SH-SY5Y (cell line): ENCODE measurements around the gene HEATR1.

Experiments
- GATA2 ChIP-seq: IDR thresholded peaks from 2 replicates; pipeline ENCODE4 v1.6.1; 2011; ENCODE audit warnings: mild to moderate bottlenecking, low read depth, low read length
- GATA3 ChIP-seq: IDR thresholded peaks from 2 replicates; pipeline ENCODE4 v1.6.1; 2011; ENCODE audit warnings: low read depth, mild to moderate bottlenecking, low read length, moderate library complexity

- no peak for TF ChIP-seq GATA3
- TF ChIP-seq GATA2 = no peak
Measured at GRCh38 chr1:236535662-236536161, 68.6 kb downstream of the HEATR1 start.
